RPMI7951 (cell line): ENCODE data around the gene ATR. TPM values are rescaled to one million over a fixed set of nuclear protein-coding genes. Genes with fewer than 3 reads are reported as not detected.

Source experiments
- DNase-seq: peaks from one replicate; pipeline ENCODE4 v3.0.0-alpha.2; 2012; ENCODE audit warnings: low read depth
- total RNA-seq: library from RNA; depleted of rRNA; stranded (reverse); fragments of >200 nt; shearing (Covaris generic); gene quantifications from 2 replicates; pipeline ENCODE4 v1.2.3, GENCODE V29; 2014

ATR gene
- total RNA-seq, 1 experiment from 2014 or later = 27.5 TPM

DNA sequence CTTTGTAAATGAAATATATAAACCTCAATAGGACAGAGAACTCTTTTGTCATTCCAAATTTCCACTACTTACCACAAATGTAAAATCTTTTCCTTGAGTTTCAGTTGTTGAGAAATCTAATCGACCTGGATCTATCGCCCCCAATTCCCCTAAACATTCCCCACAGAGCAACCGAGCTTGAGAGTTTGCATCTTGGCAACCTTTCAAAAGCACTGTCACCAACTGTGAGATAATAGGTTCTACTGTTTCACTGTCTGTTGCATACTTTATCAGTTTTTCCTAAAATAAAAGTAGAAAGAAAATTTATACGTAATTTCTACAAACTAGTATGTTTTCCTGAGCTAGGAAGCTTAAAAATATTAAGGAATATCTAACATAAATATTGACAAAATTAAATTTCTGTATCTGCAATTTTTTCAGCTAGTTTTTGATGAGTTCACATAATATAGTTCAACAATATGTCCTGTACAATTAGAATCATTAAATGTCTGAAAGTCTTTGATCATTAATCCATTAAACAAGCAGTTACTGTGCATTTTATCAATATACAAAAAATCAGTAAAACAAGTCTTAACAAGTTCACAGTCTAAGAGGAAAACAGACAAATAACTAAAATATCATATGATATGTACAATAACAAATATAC lies 54.5 kb downstream of the ATR start:
- DNase-seq = no peak

DNA sequence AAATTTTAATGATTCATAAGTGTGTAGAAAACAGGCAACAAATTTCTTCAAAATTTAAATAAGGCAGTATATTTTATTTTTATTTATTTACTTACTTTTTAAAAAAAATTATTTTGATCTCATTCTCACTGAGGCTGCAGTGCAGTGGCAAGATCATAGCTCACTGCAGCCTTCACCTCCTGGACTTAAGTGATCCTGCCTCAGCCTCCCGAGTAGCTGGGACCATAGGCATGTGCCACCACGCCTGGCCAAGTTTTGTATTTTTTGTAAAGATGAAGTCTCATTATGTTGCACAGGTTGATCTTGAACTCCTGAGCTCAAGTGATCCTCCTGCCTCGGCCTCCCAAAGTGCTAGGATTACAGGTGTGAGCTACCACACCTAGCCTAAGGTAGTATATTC lies 69.5 kb downstream of the ATR start:
- DNase-seq = no peak

DNA sequence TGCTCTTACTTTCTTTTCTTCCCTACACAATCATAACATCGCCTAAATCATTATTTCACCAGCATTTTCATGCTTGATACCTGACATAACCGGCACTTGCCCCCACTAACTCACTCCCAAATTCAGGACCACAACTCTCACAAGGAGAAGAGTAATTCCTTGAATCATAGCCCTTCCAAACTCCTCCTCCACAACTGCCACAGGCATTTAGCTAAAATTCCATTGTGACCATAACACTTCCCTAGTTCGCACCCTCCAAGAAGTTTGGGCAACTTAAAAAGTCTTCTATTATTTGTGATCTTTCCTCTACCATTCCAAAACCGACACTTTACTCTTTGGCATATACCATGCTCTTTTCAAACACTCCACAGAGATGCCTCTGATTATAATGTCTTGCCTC lies 71.3 kb downstream of the ATR start:
- no peak for DNase-seq

DNA sequence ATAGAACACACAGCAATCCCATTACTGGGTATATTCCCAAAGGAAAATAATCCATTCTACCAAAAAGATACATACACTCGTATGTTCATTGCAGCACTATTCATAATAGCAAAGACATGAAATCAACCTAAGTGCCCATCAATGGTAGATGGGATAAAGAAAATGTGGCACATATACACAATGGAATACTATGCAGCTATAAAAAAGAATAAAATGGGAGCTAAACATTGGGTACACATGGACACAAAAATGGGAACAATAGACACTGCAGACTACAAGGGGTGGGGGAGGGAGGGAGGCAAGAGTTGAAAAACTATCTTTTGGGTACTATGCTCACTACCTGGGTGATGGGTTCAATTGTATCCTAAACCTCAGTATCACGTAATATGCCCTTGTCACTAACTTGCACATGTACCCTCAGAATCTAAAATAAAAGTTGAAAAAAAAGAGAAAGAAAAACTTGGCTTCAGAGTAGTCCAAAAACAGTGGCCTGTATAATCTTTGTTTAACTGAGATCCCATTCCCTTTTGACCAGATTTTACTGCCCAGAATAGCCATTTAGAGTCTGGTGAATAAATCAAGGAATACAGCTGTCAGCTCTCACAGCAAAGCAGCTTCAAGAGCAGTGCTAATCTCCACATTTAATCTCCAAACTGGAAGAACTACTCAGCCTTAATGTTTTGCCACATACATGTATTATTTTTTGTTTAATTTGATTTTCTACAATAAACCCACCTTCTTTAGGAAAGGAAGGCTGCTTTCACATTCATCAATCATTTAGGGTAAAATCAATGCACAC lies 76.1 kb downstream of the ATR start:
- no peak for DNase-seq

DNA sequence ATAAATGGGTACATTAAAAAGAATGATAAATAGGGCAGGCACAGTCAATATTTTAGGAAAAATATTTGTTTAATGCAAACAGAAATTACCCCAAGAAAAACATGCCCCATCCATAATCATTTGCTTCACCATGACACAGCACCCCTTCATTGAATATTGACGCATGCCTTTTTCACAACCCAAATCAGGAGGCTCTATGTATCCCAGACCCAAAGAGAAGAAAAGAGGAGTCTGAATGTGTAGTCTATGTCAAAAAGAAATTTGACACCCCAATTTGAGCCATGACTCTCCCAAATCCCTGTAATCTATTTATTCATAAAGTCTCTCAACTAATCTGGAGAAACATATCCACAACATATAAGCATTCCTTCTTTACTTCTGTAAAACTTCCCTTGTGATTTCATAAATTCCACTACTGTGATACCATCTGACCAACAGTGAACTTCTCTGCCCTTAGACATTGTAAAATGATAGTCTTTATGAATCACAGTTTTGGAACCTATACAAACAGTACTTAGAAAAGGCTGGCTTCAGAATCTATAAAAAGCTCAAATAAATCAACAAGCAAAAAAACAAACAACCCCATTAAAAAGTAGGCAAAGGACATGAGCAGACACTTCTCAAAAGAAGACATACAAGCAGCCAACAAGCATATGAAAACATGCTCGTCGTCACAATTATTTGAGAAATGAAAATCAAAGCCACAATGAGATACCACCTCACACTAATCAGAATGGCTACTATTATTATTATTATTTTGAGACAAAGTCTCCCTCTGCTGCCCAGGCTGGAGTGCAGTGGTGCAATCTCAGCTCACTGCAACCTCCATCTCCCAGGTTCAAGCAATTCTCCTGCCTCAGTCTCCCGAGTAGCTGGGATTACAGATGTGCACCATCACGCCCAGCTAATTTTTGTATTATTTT lies 77.3 kb downstream of the ATR start:
- DNase-seq = peak; percentile 71

DNA sequence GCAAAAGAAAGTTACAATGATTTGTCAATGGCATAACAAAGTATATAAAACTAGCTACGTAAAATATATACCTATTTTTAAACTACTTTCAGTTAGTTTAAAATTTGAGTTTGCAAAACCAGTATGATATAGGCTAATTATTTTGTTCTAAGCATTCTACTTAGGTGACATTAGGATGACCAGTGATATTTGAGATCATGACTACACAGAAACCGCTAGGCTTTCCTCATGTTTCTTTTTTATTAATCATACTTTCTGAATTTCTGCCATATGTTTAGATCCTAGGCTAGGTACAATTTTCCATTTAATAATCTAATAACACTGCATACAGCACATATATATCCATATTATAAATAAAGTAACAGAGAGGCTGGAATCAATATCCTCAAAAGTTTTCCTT lies 78.3 kb downstream of the ATR start:
- DNase-seq = no peak

DNA sequence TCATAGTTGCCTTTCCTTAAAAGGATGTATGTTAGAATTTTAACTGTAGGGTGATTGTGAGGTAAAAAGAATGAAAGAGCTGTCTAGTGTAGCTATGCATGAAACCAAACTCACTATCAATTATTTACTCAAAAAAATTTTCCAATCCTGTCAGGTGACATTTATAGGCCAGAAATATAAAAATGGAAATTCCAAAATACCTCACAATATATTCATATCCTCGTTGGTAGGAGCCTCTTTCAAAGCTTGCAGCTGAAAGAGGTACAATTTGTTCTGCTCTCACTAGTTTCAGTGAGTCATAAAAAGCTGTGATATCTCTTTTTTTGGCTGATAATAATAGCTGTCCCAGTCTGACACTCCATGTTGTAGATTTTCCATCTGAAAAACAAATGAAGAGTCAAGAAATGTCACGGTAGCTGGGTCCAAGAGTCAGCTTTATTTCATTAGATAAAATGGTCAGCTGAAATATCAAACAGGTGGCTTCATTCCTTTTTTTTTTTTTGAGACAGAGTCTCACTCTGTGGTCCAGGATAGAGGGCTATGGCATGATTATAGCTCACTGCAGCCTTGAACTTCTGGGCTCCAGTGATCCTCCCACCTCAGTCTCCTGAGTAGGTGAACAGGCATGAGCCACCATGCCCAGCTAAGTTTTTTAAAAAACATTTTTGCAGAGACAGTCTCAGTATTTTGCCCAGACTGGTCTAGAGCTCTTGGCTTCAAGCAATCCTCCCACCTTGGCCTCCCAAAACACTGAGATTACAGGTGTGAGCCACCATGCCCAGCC lies 79.9 kb downstream of the ATR start:
- no peak for DNase-seq

DNA sequence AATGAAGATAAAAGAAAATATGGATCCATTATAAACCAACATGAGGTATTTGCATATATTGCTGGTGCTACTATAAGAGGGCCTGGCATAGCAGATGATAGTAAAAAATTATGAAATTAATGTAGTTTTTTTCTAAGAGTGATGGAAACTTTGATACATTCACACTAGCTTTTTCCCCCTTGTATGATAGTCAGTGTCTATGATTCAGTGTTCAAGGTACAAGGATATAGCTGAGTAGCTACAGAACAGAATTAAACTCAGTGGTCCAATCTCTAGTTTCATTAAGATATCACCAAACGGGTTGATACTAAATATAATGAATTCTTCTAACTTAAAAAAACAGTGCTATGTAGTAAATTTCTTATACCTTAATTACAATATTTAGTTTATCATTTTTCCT lies 80.8 kb downstream of the ATR start:
- DNase-seq = no peak

DNA sequence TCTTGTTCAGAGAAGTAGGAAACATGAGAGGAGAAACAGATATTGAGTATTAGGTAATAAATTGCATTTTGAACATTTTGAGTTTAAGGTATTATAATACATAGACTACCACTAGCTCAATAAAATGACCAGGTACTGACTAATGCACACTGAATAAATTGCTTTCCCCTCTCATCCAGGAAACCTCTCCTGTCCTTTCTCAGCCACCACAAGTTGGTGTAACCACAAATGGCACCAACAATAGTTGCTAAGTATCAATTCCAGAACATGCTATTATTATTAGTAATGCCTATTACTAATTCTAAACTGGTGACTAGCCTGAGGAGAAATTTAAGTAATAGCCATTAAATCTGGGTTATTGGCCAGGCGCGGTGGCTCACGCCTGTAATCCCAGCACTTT lies 83.4 kb downstream of the ATR start:
- DNase-seq = no peak

DNA sequence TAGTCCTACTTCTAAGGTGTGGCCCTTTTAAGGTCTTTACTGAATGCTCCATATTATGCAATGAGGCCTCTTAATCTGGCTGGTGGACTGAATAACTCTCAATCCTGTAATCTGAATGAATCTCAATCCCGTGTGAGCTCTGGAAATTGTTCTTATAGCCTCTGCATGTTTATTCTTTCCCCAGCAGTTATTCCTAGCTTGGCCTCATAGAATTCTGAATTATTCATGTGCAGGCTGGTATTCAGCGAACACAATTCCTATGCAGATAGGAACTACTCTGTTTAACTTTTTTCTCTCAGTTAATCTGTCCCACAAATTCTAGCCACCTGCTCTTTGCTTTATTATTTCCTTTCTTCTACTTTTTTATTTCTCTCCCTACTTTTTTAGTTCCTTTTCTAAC lies 86.3 kb downstream of the ATR start:
- DNase-seq = no peak

DNA sequence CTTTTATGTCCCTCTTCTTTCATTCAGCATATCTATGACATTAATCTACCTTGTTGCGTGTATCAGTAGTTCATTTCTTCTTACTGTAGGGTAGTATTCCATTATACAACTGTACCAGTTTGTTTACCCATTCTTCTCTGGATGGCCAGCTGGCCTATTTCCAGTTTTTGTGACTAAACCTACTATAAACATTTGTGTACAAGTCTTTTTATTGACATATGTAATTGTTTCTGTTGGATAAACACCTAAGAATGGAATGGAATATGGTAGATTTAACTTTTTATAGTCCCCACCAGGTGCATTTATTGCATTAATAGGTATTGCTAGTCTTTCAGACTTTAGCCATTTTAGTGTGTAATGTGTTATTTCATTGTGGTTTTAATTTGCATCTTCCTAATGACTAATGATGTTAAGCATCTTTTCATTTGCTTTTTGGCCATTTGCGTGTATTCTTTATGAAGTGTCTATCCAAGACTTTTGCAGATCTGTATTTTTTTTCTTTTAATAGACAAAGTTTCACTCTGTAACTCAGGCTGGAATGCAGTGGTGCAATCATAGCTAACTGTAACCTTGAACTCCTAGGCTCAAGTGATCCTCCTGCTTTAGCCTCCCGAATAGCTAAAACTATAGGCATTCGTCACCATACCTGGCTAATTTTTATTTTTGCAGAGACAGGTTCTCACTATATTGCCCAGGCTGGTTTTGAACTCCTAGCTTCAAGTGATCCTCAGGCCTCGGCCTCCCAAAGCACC lies 88.8 kb downstream of the ATR start:
- no peak for DNase-seq

DNA sequence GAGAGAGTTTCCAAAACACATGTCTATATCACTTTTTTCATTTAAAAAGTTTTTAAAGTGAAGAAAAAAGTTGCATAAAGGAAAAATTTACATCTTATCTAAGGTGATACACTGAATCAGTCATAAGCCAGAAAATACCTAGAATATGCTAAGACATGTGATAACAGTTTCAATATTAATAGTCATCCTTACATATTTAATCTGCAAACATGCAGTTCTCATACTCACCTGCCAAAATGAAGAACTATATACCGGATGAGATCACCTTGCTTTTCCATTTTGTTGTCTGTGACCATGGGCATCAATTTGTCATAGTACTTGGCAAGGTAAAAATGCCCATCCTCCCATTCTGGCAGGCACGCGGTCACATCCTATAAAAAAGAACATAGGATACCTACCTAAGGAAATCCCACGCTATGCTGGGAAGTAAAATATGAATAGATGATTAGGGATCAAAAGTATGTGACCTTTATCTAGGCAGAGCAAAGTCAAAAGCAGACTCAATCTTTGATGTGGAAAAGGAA lies 93.6 kb downstream of the ATR start:
- no peak for DNase-seq

DNA sequence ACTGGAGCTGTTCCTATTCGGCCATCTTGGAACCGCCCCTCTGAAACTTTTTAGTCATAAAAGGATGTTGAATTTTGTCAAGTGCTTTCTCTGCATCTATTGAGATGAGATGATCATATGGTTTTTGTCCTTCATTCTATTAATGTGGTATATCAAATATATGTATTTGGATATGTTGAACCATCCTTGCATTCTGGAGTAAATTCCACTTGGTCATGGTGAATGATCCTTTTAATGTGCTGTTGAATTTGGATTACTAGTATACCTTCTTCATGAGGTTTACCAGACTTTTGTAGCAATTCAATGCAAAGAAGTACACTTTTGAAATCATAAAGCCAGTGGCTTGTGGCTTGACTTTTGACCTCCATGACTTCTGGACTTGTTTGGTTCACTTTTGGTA lies 97.3 kb downstream of the ATR start:
- no peak for DNase-seq

DNA sequence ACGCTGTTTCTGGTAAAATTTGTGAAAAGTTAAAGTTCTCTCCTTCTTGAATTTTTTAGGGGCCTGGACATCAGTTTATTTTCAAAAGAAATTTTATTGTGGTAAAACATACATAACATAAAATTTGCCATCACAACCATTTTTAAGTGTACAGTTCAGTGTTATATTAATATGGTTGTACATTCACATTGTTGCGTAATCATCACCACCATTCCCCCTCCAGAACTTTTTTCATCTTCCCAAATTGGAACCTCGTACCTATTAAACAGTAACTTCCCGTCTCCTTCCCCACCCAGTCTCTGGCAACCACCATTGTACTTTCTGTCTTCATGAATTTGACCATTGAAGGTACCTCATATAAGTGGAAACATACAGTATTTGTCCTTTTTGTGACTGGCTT lies 107.7 kb downstream of the ATR start:
- no peak for DNase-seq

DNA sequence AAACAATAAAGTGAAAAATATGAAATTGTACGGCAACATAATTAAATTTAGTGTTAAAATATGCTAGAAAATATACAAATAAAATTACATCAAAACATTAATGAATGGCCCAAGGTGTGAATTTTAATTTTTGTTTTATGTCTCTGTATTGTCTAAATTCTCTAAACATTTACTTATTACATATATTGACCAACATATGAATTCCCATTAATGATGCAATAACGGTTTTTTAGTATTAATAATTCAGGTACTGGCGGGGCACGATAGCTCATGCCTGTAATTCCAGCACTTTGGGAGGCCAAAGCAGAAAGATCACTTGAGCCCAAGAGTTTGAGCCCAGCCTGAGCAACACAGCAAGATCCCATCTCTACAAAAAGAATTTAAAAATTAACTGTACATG lies 110.1 kb downstream of the ATR start:
- DNase-seq = no peak

DNA sequence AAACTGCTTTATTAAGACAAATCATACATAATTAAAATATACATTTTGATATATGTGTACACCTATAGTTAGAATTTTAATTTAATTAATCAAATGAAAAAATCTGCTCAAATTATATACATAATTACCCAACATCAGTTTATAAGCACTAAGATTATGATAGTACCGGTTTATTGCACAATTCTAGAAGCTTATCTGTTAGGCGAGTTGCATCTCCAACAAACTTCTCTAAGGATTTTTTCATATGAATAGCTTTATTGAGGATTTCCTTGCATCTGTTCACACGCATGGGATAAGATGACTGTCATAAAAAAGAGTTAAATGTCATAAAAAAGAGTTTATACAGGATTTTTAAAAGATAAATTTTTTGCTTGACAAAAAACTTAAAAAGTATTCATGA lies 110.8 kb downstream of the ATR start:
- no peak for DNase-seq

DNA sequence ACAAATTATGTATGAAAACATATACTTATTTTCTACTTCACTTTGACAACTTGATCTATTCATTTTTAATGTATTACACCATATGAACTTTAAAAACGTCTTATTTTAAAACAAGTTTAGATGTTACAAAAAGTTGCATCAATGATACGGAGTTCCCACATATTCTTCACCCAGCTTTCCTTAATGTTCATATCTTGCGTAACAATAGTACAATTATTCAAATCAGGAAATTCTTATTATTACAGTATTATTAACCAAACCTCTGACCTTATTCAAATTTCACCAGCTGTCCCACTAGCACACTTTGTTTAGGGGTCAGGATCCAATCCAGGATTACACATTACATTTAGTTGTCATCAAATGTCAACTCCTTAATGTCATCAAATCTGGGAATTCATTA lies 117.8 kb downstream of the ATR start:
- DNase-seq = no peak

DNA sequence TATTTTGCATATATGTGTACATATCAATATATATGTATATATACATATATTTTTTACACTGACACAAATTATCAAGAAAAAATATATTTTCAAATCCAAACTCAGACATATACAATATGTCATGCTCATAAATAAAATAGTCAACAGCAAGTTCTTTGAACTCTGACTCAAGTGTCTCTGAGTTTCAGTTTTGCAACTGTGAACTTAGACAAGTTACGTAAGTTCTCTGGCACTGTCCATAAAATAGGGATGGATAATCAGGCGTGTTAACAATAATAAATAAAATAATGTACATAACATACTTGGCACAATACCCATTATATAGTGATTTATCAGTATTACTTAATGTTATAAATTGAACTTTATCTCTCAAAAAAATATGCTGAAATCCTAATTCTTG lies 118.6 kb downstream of the ATR start:
- DNase-seq = no peak

DNA sequence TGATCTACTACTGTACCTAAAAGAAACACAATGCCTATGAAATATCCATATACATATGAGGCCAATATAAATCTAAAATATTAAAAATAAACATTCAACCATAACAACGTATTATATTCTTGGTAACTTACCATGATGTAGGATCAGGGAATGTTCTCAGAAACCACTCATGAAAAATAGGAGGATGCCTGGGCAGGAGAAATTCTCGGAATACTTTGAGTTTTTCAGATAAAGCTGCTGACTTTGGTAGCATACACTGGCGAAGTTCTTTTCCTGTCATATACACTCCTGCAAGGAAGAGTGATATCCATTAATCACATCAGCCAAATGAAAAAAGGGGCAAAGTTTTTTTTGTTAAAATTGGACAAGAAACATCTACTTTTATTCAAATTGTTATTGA lies 119.4 kb downstream of the ATR start:
- DNase-seq = no peak

DNA sequence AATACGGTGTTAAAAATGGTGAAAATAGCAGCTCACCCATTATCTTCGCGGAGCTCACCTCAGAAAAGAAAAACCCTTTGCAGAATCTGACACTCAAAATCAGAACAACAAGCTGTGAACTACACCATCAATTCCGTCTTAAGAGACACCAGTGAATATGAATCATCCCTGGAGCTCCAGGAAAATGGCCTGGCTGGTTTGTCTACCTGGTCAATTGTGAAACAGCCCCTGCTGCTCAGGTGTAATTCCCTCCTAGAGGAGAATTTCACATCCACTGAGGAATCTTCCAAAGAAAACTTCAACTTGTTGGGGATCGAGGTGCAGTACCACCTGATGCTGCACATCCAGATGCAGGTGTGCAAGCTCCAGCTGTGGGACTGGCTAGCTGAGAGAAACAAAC lies 127.7 kb downstream of the ATR start:
- no peak for DNase-seq

DNA sequence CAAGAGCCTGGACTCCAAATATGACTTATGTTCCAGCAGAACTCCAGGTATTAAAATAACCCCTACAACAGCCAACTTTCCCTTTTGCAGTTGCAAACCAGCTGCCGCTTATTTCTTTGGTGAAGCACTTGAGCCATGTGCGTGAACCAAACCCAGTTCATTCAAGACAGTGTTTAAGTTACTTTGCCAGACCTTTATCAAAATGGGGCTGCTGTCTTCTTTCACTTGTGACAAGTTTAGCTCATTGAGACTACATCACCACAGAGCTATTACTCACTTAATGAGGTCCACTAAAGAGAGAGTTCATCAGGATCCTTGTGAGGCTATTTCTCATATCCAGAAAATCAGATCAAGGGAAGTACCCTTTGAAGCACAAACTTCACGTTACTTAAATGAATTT lies 128.3 kb downstream of the ATR start:
- no peak for DNase-seq
